ENCODE results near the gene TBCK. TPM values are rescaled to one million over a fixed set of nuclear protein-coding genes. Genes with fewer than 3 reads are reported as not detected.
"Not testable (repeated sequence)": the region's sequence is repeated elsewhere in the genome, so short reads cannot be mapped to it uniquely, and the experiment has no call there.

TBCK gene
- polyA plus RNA-seq, 1 donor (not counting 4 experiments of a cell fraction or from before 2014, with no cell fraction given), result 19.3 TPM

- no peak overlapping the region for H3K4me2 ChIP-seq (ENCODE audit: control insufficient read depth, extremely low read depth, insufficient read depth, low read depth, low read length)
- FAIRE-seq, result no peak
These were observed 7.1 kb upstream of the TBCK start for GRCh38 chr4:106323119-106323518.

GRCh38 chr4:106321814-106322213 is 5.8 kb upstream of the TBCK start:
- H3K4me1 ChIP-seq (ENCODE audit: control insufficient read depth, extremely low read depth, insufficient read depth, low read length), result peaks cover 19% of the 10 kb centered on the region
- H3K4me3 ChIP-seq (ENCODE audit: control insufficient read depth in 2 of 3, extremely low read depth in 1 of 3, insufficient read depth in 2 of 3, low read depth in 1 of 3, low read length in 3 of 3); H3K27ac ChIP-seq (ENCODE audit: control insufficient read depth, insufficient read depth, low read length); H3K9me3 ChIP-seq (ENCODE audit: control insufficient read depth, low read depth, low read length); H2AFZ ChIP-seq (ENCODE audit: control insufficient read depth, low read length); H4K20me1 ChIP-seq (ENCODE audit: control insufficient read depth, extremely low read depth, insufficient read depth, low read length); H3K9ac ChIP-seq (ENCODE audit: control insufficient read depth, extremely low read depth, insufficient read depth, low read length); H3K4me2 ChIP-seq (ENCODE audit: control insufficient read depth, extremely low read depth, insufficient read depth, low read depth, low read length); FAIRE-seq; H3K9me1 ChIP-seq (ENCODE audit: control insufficient read depth, extremely low read depth, insufficient read depth, low read length); H3K36me3 ChIP-seq (ENCODE audit: control insufficient read depth in 2 of 2, extremely low read depth in 1 of 2, insufficient read depth in 2 of 2, low read length in 2 of 2); DNase-seq (ENCODE audit: low read depth, low spot score); dilution Hi-C loops (cut with MboI; ENCODE audit: extremely low pct_ligation_motif_present, low sequenced_read_pairs); H3K27me3 ChIP-seq (ENCODE audit: control insufficient read depth, extremely low read depth, insufficient read depth, low read length): not testable (repeated sequence)
- peaks cover 59% of the 10 kb centered on the region for H3K79me2 ChIP-seq (ENCODE audit: control insufficient read depth, insufficient read depth, low read length)

More at GRCh38 chr4:106323119-106323518, 7.1 kb upstream of the TBCK start:
- Histone ChIP-seq H3K27ac (ENCODE audit: control insufficient read depth, insufficient read depth, low read length) (no peak overlapping the region), H2AFZ (ENCODE audit: control insufficient read depth, low read length) (no peak overlapping the region), H3K4me1 (ENCODE audit: control insufficient read depth, extremely low read depth, insufficient read depth, low read length) (peaks cover 8% of the 10 kb centered on the region), H3K9me1 (ENCODE audit: control insufficient read depth, extremely low read depth, insufficient read depth, low read length) (no peaks in the 10 kb centered on the region), H3K79me2 (ENCODE audit: control insufficient read depth, insufficient read depth, low read length) (peaks cover 46% of the 10 kb centered on the region), H3K9ac (ENCODE audit: control insufficient read depth, extremely low read depth, insufficient read depth, low read length) (no peak overlapping the region), H3K9me3 (ENCODE audit: control insufficient read depth, low read depth, low read length) (no peaks in the 10 kb centered on the region), H3K36me3 (ENCODE audit: control insufficient read depth in 2 of 2, extremely low read depth in 1 of 2, insufficient read depth in 2 of 2, low read length in 2 of 2) (peaks cover 3 to 8% of the 10 kb centered on the region in 2 experiments), H3K4me3 (ENCODE audit: control insufficient read depth in 2 of 3, extremely low read depth in 1 of 3, insufficient read depth in 2 of 3, low read depth in 1 of 3, low read length in 3 of 3) (no peak overlapping the region), H4K20me1 (ENCODE audit: control insufficient read depth, extremely low read depth, insufficient read depth, low read length) (no peaks in the 10 kb centered on the region), H3K27me3 (ENCODE audit: control insufficient read depth, extremely low read depth, insufficient read depth, low read length) (no peaks in the 10 kb centered on the region)
- dilution Hi-C loops (cut with MboI; ENCODE audit: extremely low pct_ligation_motif_present, low sequenced_read_pairs), result no loop called here
- TF ChIP-seq EZH2 (IDR thresholded peaks at IDR 0.05; ENCODE audit: low read length) (no peak), CTCF (optimal IDR thresholded peaks at IDR 0.05 in 1 of 3, IDR thresholded peaks at IDR 0.05 in 1 of 3, conservative IDR thresholded peaks at IDR 0.05 in 1 of 3; ENCODE audit: extremely low read depth in 1 of 3, insufficient read depth in 2 of 3, low read length in 3 of 3) (no peak)
- DNase-seq (ENCODE audit: low read depth, low spot score), result no peak

GRCh38 chr4:106321168-106321567 is 5.2 kb upstream of the TBCK start:
- H3K4me2 ChIP-seq (ENCODE audit: control insufficient read depth, extremely low read depth, insufficient read depth, low read depth, low read length); H3K9me1 ChIP-seq (ENCODE audit: control insufficient read depth, extremely low read depth, insufficient read depth, low read length); H2AFZ ChIP-seq (ENCODE audit: control insufficient read depth, low read length); H4K20me1 ChIP-seq (ENCODE audit: control insufficient read depth, extremely low read depth, insufficient read depth, low read length); FAIRE-seq; H3K27ac ChIP-seq (ENCODE audit: control insufficient read depth, insufficient read depth, low read length); H3K36me3 ChIP-seq (ENCODE audit: control insufficient read depth in 2 of 2, extremely low read depth in 1 of 2, insufficient read depth in 2 of 2, low read length in 2 of 2); H3K9ac ChIP-seq (ENCODE audit: control insufficient read depth, extremely low read depth, insufficient read depth, low read length); H3K4me3 ChIP-seq (ENCODE audit: control insufficient read depth in 2 of 3, extremely low read depth in 1 of 3, insufficient read depth in 2 of 3, low read depth in 1 of 3, low read length in 3 of 3); H3K9me3 ChIP-seq (ENCODE audit: control insufficient read depth, low read depth, low read length); H3K27me3 ChIP-seq (ENCODE audit: control insufficient read depth, extremely low read depth, insufficient read depth, low read length); DNase-seq (ENCODE audit: low read depth, low spot score); dilution Hi-C loops (cut with MboI; ENCODE audit: extremely low pct_ligation_motif_present, low sequenced_read_pairs): not testable (repeated sequence)
- Histone ChIP-seq H3K79me2 (ENCODE audit: control insufficient read depth, insufficient read depth, low read length) (peaks cover 64% of the 10 kb centered on the region), H3K4me1 (ENCODE audit: control insufficient read depth, extremely low read depth, insufficient read depth, low read length) (peaks cover 19% of the 10 kb centered on the region)
